Measurements from ENCODE around the gene SWI5.

SWI5 gene

GRCh38 chr9:128244837-128245231 lies 31.2 kb upstream of the SWI5 start:
- Mint-ChIP-seq H3K27me3 (ENCODE audit: low read depth) (peaks cover 3% of the 10 kb centered on the region), H3K27ac (peak overlapping the region; percentile 99), H3K9me3 (no peaks in the 10 kb centered on the region), H3K4me3 (peak overlapping the region; percentile 78 to 91 (median 90)), H3K4me1 (peaks cover 48% of the 10 kb centered on the region), H3K36me3 (ENCODE audit: low read depth) (peaks cover 32% of the 10 kb centered on the region)
- no peak for TF ChIP-seq CTCF (IDR thresholded peaks at IDR 0.05; ENCODE audit: unreplicated experiment in 3 of 3)

GRCh38 chr9:128245421-128246151 lies 30.5 kb upstream of the SWI5 start:
- Mint-ChIP-seq H3K36me3 (ENCODE audit: low read depth) (peaks cover 27% of the 10 kb centered on the region), H3K9me3 (no peaks in the 10 kb centered on the region), H3K27me3 (ENCODE audit: low read depth) (peaks cover 3% of the 10 kb centered on the region), H3K4me1 (peaks cover 48% of the 10 kb centered on the region), H3K27ac (peak overlapping the region; percentile 99), H3K4me3 (peak overlapping the region; percentile 51 to 80 (median 71))
- TF ChIP-seq CTCF (IDR thresholded peaks at IDR 0.05; ENCODE audit: unreplicated experiment in 3 of 3), result no peak

GRCh38 chr9:128246471-128246870 lies 29.6 kb upstream of the SWI5 start:
- peak overlapping the region; percentile 95 to 99 (median 99) for H3K27ac Mint-ChIP-seq
- TF ChIP-seq CTCF (IDR thresholded peaks at IDR 0.05; ENCODE audit: unreplicated experiment in 3 of 3), result no peak
- H3K4me3 Mint-ChIP-seq, result peak overlapping the region in 1 of 3 experiments; percentile 47
- no peaks in the 10 kb centered on the region for H3K9me3 Mint-ChIP-seq
- peaks cover 3% of the 10 kb centered on the region for H3K27me3 Mint-ChIP-seq (ENCODE audit: low read depth)
- peaks cover 50% of the 10 kb centered on the region for H3K4me1 Mint-ChIP-seq
- peaks cover 22% of the 10 kb centered on the region for H3K36me3 Mint-ChIP-seq (ENCODE audit: low read depth)

- Mint-ChIP-seq H3K27me3 (ENCODE audit: low read depth) (peaks cover 3% of the 10 kb centered on the region), H3K4me3 (no peak overlapping the region), H3K4me1 (peaks cover 55% of the 10 kb centered on the region), H3K9me3 (no peaks in the 10 kb centered on the region), H3K36me3 (ENCODE audit: low read depth) (peaks cover 24% of the 10 kb centered on the region), H3K27ac (peak overlapping the region; percentile 95 to 99 (median 99))
- TF ChIP-seq CTCF (IDR thresholded peaks at IDR 0.05; ENCODE audit: unreplicated experiment in 3 of 3), result no peak
Observed at GRCh38 chr9:128247226-128247803, 28.8 kb upstream of the SWI5 start.

- Mint-ChIP-seq H3K36me3 (ENCODE audit: low read depth) (peaks cover 27% of the 10 kb centered on the region), H3K27ac (peak overlapping the region in 2 of 3 experiments; percentile 48 to 89), H3K4me1 (peaks cover 44% of the 10 kb centered on the region), H3K4me3 (peak overlapping the region; percentile 52 to 58 (median 52)), H3K27me3 (ENCODE audit: low read depth) (peaks cover 3% of the 10 kb centered on the region), H3K9me3 (no peaks in the 10 kb centered on the region)
- TF ChIP-seq CTCF (IDR thresholded peaks at IDR 0.05; ENCODE audit: unreplicated experiment in 3 of 3), result no peak
Observed at GRCh38 chr9:128249558-128249907, 26.5 kb upstream of the SWI5 start.
